GM18909 (cell line): ENCODE results near the gene ENDOD1.
"Not testable (repeated sequence)": the region's sequence is repeated elsewhere in the genome, so short reads cannot be mapped to it uniquely, and the experiment has no call there.

ENCODE experiments used
- ATAC-seq: cut with Tn5 transposase; IDR thresholded peaks from one replicate; pipeline ENCODE4 v1.9.1; 2021; ENCODE audit warnings: mild to moderate bottlenecking; ENCODE audit not compliant: unreplicated experiment, poor library complexity

The ENDOD1 gene, protein sequence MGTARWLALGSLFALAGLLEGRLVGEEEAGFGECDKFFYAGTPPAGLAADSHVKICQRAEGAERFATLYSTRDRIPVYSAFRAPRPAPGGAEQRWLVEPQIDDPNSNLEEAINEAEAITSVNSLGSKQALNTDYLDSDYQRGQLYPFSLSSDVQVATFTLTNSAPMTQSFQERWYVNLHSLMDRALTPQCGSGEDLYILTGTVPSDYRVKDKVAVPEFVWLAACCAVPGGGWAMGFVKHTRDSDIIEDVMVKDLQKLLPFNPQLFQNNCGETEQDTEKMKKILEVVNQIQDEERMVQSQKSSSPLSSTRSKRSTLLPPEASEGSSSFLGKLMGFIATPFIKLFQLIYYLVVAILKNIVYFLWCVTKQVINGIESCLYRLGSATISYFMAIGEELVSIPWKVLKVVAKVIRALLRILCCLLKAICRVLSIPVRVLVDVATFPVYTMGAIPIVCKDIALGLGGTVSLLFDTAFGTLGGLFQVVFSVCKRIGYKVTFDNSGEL

DNA sequence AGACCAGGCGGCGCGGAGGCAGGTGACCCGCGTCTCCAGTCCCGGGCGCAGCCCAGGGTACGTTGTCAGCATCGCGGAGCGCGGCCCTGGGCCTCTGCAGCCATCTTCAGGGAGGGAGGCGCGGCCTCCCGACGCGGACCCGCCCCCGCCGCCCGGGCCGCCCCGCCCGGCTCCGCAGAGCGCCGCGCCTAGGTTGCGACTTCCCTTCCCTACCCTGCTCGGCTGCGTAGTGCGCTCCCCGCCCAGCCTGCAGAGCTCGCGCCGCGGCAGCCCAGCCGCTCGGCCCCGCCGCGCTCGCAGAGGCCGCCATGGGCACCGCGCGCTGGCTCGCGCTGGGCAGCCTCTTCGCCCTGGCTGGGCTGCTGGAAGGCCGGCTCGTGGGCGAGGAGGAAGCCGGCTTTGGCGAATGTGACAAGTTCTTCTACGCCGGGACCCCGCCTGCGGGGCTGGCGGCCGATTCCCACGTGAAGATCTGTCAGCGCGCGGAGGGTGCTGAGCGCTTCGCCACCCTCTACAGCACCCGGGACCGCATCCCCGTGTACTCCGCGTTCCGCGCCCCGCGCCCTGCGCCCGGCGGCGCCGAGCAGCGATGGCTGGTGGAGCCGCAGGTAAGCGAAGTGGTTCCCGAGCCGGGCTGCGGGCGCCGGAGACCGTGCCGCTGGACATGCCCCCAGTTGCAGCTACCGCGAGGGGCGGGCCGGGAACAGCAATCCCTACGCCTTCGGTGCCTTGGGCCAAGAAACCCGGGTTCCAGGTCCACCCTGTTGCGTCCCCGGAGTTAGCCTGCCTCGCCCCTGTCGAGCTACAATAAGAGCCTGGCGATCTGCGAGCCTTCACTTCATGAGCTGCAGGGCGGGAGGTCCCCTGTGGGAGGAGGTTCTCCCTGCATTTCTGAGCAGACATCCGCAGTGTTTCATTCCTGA, at the start of gene ENDOD1:
Gene ENDOD1 (plus strand): TSS at position 227 of the 923 bp plus-strand sequence. CDS start 82 bp downstream, at position 309.
- ATAC-seq, result peak; percentile 90

DNA sequence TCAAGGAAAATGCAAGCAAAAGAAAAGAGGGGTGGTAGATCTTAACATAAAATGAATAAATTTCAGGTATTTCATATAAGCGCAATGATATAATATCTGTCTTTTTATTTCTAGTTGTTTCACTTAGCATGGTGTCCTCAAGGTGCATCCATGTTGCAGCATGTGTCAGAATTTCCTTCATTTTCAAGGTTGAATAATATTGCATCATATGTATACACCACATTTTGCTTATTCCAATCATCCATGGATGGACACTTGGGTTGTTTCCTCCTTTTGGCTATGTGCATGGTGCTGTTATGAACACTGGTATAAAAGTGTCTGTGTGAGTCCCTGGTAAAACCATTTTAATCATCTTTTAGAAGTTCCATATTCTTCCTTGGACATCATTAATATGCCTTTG, 47.4 kb upstream of the ENDOD1 start:
- no peak for ATAC-seq

DNA sequence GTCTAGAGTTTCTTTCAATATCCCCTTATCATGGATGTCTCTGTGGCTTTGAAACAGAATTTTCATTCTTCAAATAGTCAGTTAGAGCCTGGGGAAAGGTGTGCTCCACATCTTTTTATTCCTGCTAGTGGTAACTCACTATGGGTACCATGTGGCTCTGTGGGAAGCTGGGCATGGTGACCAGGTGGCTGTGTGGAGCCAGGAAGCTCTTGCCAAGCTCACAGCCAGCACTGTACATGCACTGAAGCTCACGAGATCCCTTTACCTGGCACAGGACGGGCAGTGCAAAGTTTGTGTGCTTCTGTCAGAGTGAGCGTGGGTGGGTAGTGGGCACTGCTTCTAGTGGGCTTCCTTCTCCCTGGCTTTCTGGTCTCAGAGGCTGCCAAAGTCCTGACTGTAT, 46.7 kb upstream of the ENDOD1 start:
- no peak for ATAC-seq

DNA sequence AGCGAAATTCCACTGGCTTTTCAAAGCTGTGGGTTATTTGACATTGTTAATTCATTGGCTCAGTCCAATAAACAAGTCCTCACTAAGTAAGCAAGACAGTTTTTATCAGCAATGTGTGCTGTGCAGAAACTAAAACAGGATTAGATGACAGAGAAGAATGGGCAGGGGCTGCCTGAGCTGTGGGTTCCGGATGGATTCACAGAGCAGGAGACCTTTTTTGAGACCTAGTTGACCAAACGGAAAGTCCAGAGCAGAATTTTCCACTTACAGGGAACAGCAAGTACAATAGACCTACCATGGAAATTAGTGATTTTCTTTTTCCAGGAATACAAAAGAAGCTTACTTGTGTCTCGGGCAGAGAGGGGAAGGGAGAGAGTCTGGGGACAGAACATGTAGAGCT, 45.6 kb upstream of the ENDOD1 start:
- ATAC-seq, result no peak

DNA sequence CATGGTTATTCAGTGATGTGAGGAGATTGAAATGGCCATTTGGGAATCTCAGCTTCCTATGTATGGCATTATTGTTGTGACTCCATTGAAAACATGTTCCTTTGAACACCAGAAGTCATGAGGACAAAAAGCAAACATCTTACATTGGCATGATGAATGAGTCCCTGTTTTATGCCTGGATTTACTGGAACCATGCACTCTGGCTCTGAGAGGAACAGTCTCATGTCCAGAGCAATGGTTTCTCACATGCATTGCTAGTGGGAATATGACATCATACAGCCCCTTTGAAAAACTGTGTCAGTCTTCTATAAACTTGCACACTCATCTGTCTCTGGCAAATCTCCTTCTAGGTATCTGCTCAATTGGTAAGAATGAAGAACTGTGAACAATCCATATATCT, 43.8 kb upstream of the ENDOD1 start:
- ATAC-seq, result no peak

DNA sequence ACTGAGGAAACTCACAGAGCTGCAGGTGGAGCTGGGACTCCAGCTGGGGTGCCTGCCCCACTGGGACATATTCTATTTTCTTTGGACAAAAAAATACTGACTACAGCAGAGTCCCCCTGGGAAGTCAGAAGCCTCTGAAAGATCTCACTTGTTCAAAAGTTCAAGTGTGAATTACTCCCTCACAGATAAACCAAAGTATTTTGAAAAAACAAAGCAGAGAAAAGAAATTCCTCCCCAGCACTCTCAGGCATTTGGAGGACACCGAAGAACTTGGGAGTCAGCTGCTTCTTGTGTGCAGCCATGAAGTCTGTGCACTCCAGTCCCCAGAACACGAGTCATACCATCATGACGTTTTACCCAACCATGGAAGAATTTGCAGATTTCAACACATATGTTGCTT, 40.5 kb upstream of the ENDOD1 start, which contains the start of gene KDM4F:
Gene KDM4F (plus strand): TSS at position 301 of the 400 bp plus-strand sequence.
- not testable (repeated sequence) for ATAC-seq

DNA sequence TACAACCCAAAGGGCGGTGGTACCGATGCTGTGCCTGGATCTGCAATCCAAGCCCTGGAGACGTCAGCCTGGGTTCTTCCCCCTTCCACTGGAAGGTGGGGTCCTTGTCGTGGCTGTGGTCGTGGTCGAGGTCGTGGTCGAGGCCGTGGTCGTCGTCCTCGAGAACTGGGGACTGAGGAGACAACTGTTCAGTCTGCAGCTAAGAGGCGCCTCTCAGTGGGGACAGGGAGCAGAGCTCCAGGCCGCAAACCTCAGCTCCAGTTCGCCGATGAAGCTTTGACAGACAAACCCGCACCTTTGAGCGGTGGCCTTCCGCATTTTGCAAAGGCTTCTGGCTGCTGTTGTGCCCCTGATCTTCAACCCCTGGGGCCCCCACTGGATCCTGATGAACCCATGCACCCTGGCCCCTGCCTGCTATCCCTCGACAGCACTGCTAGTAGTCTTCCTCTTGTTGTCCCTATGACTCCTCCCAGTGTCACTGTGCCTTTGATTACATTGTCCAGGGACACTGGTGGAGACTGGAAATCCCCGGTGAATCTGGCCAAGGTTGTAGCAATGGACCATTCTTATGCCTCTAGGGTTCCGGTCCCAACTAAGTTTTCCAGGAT, 38.9 kb upstream of the ENDOD1 start:
- no peak for ATAC-seq

DNA sequence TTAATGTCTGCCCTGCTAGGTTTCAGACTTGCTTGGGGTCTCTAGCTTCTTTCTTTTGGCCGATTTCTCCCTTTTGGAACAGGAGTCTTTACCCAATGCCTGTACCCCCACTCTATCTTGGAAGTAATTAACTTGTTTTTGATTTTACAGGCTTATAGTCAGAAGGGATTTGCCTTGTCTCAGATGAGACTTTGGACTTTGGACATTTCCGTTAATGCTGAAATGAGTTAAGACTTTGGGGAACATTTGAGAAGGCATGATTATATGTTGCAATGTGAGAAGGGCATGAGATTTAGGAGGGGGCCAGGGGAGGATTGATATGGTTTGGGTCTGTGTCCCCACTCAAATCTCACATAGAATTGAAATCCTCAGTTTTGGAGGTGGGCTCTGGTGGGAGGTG, 35.3 kb upstream of the ENDOD1 start:
- no peak for ATAC-seq

DNA sequence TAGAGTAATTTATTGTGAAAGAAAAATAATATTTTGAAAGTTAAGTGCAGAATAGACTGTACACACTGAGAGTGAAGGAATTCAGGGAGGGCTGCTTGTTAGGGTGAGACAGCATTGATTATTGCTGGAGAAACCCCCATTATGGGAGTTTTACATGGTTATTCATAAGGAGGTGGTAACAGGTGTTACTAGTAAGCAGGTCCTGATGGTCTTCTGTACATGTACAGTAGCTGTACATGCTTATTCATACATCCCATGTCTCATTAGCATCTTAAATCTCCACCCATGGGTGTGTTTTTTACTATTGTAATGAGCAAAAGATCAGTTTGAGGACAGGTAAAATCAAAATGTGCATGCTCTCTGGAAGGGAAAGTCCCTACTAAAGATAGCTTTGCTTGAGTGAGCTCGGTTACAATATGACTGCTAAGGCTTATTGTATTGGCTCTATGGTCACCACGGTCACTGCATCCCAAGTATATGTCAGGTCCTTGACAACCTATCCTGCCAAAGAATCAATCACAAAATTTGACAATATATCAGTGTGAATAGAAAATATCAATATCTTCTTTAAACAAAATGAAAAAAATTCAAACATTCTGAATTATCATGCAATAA, 34.3 kb upstream of the ENDOD1 start:
- peak; percentile 96 for ATAC-seq

DNA sequence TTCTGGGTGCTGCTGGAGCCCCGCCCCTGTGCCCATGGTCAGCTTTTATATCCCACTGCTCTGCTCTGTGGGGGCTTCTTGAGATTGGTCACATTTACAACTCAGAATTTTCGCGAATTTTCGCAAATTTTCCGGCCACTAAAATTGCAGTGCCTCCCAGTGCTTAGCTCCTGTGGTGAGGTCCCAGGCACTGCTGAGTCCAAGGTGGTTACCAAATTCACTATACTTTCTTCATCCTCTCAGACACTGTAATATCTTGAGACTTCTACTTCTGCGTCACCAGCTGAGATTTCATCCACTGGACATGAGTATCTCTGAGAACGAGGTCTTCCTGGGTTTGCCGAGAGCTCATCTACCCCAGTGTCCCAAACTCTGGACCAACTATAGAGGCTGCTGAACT, 31.7 kb upstream of the ENDOD1 start:
- no peak for ATAC-seq

DNA sequence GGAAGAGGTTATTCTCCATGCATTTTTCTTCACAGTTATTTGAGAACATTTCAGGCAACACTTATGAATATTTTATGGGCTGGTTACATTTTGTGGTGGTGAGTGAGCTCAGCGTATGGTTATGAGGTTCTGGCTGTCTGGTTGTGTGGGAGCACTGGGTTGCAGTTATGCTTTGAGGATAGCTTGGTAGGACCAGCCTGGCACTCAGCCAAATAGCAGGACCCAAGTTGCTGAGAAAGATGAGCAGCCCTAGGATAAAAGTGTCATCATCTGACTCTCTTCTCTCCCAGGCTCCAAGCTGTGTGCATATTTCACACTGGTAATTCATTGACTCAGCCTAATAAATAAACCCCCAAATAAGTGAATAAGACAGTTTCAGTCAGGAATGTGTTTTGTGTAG, 31.0 kb upstream of the ENDOD1 start:
- ATAC-seq, result no peak

DNA sequence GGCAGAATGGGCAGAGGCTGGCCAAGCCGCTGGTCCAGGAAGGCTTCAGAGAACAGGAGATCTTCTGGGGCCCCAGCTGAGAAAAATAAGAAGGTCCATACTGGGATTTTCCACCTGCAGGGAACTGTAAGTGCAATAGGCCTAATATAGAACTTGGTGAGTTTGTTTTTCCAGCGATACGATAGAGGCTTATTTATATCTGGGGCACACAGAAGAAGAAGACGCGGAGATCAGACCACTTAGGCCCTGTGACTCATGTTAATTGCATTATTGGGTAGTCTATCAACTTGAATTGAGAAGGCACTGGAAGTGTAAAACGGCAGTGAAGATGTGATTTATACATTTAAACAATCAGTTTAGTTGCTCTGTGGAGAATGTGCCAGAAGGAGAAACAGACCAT, 30.6 kb upstream of the ENDOD1 start:
- no peak for ATAC-seq

DNA sequence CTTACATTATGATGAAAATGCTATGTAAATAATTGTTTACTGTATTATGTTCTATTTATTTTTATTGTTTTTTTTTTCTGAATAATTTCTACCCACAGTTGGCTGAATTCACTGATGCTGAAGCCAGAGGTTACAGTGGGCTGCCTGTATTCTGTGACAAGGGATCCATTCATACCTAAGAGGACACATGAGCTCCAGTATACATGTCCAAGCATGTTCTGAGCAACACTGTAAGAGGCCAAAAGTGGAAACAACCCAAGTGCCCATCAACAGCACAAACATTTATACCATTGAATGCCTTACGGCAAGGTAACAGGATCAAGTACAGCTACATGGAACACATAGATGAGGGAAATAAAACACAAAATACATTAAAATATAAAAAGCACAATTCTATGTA, 24.3 kb upstream of the ENDOD1 start:
- no peak for ATAC-seq

DNA sequence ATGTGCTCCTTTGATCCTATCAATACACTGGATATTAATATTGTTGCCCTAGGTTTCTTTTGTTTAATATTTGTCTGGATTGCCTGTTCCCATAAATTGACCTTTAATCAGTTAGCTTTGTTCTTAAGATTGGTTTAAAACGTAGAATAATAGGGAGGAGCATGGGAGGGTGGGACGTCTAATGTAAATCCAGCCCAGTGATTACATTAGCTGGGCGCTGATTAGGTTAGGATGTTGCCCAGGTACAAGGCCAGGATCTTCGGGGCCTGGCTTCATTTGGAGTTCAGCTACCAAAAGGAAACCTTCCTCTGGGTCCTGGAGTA, 23.0 kb upstream of the ENDOD1 start, which contains the start of gene SRSF8:
Gene SRSF8 (plus strand): TSS at position 204 of the 323 bp plus-strand sequence. CDS start 308 bp downstream, outside the sequence.
- peak; percentile 46 for ATAC-seq

DNA sequence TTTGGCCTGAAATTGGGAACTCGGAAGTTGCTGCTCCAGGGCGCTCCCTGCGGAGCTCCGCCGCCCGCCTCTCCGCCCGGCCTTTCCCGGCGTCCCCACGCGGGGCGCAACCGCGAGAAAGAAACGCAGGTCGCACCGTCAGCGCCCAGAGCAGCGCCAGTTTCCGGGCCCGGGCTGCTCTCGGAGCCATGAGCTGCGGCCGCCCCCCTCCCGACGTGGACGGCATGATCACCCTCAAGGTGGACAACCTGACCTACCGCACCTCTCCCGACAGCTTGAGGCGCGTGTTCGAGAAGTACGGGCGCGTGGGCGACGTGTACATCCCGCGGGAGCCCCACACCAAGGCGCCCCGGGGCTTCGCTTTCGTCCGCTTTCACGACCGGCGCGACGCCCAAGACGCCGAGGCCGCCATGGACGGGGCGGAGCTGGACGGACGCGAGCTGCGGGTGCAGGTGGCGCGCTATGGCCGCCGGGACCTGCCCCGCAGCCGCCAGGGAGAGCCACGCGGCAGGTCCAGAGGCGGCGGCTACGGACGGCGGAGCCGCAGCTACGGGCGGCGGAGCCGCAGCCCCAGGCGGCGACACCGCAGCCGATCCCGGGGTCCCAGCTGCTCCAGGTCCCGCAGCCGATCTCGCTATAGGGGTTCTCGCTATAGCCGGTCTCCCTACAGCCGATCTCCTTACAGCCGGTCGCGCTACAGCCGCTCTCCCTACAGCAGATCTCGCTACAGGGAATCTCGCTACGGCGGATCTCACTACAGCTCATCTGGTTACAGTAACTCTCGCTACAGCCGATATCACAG, 22.4 kb upstream of the ENDOD1 start:
- peak; percentile 76 for ATAC-seq

DNA sequence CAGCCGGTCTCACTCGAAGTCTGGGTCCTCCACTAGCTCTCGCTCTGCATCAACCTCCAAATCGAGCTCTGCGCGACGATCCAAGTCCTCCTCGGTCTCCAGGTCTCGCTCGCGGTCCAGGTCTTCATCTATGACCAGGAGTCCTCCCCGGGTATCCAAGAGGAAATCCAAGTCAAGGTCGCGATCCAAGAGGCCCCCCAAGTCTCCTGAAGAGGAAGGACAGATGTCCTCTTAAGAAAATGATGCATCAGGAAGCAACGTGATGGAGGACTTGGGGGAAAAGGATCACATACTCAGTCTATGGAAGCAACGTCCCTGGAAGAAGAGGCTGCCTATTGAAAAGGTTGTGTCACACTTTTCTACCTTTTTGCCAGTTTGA, 21.8 kb upstream of the ENDOD1 start:
- ATAC-seq, result no peak

DNA sequence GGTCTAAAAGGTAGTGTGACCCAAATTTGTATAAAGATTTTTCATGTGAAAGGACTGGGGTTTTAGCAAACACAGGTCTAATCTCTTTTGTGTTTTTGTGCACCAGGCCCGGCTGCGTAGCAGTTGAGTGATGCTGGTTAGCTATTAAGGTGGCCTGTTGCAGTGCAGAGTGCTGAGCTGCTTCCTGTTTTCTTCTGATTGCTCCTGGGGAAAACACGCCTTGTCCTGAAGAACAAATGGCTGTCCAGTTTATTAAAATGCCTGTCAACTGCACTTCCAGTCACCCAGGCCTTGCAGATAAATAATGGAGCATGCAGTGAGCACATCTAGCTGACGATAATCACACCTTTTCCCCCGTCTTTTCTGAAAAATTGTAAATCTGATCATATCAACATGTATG, 21.1 kb upstream of the ENDOD1 start:
- peak; percentile 73 for ATAC-seq

DNA sequence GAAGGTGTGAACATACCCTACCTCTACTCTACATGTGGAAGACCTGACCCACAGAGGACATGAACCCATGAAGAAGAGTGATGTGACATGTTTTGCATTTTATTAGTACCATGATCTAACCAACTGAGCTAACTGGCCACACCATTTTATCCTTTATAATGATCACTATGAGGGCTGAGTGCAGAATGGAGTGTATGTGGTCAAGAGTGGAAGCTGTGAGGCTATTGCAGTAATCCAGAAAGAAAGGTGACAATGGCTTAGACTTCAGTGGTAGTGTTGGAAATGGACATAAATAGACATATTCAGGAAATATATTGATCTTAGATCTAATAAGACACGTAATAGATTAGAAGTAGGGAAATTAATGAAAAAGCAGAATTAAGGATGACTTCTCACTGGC, 19.2 kb upstream of the ENDOD1 start:
- no peak for ATAC-seq

DNA sequence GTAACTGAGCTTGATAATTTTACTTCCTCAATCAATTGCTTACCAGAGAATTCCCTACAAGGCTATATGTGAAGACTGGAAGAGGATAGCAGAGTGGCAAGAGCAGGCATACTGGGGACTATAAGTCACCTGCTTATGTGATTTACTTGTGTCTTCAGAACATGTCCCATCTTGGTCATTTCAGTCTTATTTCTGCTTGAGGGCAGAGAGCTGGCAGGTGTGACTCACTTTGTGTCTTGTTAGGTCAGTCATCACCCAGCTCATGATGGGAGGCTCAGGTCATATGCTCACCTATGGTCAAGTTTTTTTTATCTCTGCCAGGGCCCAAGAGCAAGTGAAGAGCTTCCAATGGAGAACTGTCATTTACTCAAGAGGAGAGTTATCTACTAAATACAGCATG, 16.7 kb upstream of the ENDOD1 start:
- ATAC-seq, result no peak
